Dermis microvascular lymphatic vessel endothelial cell (primary cell): Measurements from ENCODE around the gene UBE2L5. TPM values are rescaled to one million over a fixed set of nuclear protein-coding genes. Genes with fewer than 3 reads are reported as not detected.

ENCODE experiments used
- DNase-seq, 2 donors: peaks; one replicate each; pipeline versions ENCODE4 v3.0.0 to v3.0.0-alpha.2; 2010; ENCODE audit warnings: low read depth in 2 of 2
- total RNA-seq: library from RNA; depleted of rRNA; stranded (reverse); fragments of >200 nt; gene quantifications from 2 replicates; pipeline ENCODE4 v1.2.1, GENCODE V29; 2014

The UBE2L5 gene
- total RNA-seq, 1 donor from 2014 or later = not detected

DNA sequence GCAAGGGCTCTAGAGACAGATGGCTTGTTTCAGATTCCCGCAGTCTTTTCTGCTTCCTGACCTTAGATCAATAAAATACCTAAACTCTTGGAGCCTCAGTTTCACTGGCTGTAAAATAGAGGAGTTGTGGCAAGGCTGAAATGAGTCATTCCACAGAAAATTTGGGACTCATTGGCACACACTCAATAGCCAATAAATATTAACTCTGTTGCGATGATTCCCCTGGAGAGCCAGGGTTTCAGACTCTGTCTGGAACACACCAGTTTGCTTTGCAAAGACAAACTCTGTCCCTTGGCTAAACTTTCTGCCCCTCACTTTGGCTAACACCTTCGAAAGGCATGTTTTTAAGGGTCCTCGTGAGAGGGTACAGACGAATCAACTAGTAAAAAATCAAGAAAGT lies 18.1 kb upstream of the UBE2L5 start:
- DNase-seq = no peak

DNA sequence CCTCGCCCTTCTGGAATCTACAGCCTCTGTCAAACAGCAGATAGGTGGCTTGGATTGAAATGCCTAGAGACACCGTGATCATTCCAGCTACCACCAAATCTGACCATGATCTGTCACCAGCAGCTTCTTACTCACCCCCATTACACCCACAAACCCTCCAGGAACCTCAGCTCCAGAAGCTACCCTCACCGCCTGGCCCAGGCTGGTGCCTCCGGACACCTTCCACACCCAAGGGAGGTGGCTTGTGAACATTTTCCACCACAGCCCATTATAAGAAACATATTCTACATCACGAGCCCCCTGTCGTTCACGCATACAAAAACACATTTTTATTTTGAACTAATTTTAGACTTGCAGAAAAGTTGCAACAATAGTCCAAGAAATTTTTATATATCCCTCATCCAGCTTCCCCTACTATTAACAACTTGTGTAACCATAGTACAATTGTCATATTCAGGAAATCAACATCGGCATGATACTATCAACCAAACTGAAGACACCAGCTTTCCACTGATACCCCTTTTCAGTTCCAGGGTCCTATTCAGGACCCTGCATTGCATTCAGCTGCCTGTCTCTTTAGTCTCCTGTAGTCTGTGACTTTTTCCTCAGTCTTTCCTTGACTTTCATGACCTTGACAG lies 15.4 kb upstream of the UBE2L5 start:
- no peak for DNase-seq

DNA sequence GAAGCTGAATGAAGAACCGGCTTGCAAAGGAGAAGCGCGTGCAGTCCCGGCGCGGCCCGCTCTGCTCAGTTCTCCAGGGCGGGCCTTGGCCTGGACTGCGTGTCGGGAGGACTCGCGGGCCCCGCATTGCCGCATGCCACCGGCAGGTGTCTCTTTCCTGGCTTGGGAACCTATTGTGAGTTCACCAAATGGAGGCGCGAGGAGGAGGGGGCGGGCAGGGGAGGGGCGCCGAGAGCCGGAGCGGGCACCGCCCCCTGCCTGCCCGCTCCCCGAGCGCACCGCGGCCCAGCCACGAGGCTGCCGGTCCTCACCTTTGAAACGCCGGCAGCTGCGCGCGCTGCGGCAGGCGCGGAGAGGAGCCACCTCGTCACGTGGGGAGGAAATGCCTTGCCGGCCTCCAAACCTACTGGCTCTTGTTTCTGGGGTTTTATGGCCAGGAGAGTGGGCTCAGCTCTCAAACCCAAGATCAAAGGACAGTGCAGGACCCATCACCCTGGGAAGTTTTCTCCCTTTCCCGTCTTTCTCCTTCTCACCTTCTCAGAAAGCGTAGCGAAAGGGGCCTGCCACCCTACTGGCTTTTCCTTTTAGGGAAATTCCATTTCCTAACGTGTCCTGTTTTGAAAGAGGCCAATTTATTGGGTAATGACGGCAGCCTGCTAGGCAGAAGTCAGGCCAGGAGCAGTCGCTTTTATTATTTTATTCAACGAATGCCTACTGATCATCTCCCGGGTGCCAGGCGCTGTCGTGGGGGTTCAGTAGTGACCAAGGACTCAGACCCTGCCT lies 13.8 kb upstream of the UBE2L5 start:
- DNase-seq = peak; percentile 85 to 93

DNA sequence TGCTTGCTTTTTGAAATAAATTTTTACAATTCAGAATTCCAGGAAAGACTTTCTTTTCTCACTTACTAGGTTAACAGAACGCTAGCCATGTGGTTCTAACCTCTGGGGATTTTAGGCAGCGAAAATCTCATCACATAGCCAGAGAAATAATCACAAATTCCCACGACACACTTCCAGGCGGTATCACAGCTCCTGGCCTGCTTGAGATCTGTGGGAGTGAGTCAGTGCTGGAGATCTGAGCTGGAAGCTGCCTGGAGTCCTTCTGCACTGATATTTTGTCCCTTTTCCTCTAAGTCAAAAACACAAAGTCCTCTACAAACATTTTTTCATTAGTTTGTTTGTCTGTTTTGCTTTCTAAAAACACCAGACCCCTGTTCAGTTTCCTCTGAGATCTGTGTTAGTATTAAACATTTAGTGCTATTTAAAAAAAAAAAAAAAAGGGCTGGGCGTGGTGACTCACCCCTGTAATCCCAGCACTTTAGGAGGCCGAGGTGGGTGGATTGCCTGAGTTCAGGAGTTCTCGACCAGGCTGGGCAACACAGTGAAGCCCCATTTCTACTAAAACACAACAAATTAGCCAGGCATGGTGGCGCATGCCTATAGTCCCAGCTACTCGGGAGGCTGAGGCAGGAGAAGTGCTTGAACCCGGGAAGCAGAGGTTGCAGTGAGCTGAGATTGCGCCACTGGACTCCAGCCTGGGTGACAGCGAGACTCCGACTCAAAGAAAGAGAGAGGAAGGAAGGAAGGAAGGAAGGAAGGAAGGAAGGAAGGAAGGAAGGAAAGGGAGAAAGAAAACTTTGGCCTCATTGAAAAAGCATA lies 12.2 kb upstream of the UBE2L5 start:
- no peak for DNase-seq

DNA sequence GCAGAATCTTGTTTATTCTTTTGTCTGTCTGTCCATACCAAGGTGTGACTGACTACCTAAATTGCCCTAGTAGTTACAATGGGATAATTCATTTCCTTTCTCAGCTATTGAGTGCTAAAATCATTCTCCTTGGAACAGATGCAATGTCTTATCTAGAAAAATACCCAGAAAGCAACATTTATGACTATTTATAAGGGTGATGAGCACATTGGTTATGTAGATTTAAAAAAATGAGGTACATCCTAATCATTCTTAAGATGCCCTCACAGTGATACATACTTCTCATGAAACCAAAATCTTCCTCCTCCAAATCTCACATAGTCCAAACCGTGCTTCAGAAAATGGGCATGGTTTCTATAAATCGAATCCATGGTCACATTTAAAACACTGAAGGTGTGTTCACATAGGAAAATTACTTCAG lies 11.6 kb upstream of the UBE2L5 start:
- DNase-seq = no peak

DNA sequence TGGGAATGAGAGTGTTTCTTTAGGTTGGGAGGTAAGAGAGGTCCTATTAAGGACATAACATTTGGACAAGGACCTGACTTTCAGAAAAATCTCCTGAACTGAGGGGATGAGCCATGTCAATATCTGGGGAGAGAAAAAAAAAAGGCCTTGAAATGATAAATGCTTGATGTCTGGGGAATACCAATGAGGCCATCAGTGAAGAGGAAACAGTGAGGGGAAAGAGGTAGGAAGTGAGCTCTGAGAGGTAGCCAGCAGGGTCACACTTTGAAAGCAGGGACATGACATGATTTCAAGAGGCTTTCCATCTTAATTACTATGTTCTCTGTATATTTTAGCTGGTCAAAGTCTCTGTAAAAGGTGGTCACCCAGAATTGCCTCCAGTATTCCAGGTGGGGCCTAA lies 9.9 kb upstream of the UBE2L5 start:
- no peak for DNase-seq

DNA sequence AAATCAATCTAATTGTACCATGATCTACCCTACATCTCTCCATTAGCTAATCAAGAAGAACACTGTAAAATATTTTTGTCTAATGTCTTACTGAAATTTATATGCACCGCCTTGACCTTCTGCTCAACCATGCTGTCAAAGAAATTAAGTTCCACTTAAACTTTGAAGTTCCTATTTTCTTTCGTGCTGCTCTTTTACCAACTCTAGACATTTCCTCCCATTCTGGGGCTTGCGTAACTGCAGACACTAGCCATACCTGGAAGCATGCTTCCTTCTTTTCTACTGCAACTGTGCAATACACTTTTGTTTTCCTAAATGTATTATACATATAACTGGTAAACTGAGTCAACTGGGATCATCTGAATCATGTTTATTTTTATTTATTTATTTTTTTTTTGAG lies 8.5 kb upstream of the UBE2L5 start:
- DNase-seq = no peak

DNA sequence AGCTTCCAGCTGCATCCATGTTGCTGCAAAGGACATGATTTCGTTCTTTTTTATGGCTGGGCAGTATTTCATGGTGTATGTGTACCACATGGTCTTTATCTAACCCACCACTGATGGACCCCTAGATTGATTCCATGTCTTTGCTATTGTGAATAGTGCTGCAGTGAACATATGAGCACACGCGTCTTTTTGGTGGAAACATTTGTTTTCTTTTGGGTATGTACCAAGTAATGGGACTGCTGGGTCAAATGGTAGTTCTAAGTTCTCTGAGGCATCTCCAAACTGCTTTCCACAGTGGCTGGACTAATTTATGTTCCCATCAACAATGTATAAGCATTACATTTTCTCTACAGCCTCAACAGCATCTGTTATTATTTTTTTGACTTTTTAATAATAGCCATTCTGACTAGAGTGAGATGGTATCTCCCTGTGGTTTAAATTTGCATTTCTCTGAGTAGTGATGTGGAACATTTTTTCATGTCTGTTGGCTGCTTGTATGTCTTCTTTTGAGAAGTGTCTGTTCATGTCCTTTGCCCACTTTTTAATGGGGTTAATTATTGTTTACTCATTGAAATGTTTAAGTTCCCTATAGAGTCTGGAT lies 6.8 kb upstream of the UBE2L5 start:
- no peak for DNase-seq

DNA sequence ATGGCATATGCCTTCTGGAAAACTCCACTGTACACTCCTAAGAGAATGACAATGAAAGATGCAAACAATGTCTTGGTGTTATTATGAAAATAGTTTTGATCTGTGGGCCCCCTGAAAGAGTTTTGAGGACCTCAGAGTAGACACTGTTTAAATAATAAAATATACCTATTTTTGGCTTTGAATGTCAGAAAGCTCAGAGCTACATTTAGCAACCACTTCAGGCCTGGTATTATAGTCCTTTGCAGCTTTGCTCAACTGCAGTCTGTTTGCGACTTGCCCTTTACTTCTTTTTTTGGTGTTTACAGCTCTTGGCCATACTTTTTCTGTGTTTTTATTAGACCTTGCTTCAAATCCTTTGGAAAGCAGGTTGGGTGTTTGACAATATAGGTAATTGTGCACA lies 5.8 kb upstream of the UBE2L5 start:
- no peak for DNase-seq

DNA sequence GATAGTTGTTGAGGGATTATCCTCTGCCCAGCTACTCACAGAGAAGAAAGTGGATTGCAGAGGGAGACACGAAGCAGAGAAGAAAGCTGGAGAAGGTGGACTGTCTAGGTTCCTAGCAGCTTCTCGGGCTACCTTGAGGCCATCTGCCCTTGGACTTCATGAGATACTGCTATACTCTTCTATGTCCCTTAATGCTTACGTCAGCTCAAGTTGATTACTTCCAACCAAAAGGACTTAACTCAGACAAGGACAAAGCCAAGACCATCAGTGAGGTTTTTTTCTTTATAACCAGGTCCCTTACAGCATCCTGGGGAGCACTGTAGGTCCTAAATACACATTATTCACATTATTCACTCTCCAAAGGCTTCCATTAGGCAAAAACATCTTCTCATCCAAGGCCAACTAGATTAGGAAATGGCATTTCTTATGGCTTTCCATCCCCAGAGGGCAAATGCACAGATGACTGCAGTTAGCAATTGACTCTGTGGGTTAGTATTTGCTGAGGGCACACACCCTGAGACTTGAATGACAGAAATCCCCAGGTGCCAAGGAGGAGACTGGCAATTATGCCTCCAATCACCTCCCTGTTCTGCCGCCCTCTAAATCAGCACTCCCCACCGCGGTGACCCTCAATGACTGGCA lies 4.1 kb upstream of the UBE2L5 start:
- DNase-seq = no peak

DNA sequence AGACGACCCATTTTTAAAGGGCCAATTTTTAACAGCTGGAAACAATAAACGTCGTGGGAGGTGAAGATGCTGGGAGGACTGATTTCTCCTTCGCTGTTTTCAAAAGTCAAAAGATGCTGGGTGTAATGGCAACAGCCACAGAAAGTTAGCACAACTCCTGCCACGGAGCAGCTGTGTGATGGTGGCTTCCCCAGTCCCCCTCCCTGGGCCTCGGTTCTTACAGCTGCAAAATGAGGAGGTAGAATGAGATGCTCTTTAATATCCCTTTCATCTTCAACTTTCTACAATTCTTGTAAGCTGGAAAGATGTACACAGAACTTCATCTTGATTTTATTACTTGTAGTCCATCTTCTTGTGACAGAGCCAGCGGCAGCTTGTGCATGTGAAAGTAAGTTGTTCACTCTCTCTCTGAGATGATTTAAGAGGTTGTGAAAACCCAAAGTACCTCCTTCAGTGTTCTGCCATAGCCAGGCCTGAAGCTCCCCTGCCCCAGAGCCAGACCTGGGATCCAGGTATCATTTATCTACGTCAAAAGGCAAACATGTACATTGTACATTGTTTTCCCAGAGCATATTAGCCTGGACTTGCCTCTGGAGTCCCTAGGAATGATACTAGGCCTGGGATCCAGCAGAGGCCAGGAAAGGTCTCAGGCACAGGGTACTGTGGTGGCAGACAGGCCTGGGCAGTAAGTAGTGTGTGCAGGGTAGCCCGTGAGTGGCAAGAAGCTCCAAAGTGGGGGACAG lies 3.4 kb upstream of the UBE2L5 start:
- DNase-seq = no peak

DNA sequence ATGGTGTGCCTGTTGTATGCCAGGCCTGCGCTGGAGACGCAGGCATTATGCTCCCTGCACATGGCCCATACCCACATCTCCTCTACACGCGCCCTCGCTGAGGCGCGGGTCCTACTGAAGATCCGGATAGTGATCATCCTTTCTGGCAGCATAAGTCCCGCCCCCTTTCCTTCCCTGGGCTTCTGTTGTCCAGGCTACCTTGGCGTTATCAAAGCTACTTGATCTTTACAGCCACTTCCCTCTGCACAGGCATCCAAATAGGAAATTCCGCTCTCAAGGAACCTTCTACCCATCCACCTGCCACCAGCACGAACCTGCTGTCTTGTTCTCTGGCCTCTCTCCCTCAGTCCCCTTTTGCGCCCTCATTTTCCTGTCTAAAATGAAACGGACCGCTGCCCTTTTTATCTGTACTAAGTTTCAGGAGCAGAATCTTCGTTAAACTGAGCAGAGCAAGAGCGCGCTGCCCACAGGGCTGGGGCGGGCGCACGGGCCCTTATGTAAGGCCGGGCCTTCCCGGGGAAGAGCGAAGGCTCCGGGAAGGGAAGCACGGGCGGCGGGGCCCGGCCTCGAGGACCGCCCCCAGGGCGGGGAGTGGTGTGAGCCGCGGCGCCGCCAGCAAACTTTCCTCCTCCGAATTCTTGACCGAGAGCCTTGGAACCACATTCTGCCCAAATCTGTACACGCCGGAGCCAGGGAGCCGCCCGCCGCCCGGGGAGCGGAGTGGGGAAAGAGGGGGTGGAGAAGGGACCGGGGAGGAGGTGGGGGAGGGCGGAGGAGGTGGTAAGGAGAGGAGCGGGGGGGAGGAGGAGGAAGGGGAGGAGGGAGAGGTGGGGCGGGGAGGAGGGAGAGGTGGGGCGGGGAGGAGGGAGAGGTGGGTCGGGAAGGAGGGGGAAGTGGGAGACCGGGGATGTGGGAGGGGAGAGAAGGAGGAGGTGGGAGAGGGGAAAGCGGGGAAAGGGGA lies 920 bp upstream of the UBE2L5 start:
- peak in 1 of 2 donors; percentile 82 for DNase-seq

DNA sequence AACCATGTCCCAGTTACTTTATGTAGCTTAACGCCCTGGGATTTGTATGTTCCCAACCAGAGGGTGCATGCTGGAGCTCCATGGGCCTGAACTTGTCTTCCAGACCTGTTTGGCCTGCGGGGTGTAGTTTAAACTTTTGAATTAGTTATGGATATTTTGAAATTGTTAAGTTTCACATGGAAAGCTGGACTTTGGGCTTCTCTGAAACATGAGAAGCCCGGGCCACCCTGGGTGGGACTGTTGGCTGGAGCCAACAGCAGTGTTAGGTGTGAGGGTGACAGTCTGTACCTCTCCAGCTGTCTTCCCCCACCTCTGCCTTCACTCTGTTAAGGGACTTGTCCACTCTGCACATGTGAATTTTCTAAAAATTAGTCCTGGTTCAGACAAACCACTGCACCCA lies 1.6 kb downstream of the UBE2L5 start:
- no peak for DNase-seq

DNA sequence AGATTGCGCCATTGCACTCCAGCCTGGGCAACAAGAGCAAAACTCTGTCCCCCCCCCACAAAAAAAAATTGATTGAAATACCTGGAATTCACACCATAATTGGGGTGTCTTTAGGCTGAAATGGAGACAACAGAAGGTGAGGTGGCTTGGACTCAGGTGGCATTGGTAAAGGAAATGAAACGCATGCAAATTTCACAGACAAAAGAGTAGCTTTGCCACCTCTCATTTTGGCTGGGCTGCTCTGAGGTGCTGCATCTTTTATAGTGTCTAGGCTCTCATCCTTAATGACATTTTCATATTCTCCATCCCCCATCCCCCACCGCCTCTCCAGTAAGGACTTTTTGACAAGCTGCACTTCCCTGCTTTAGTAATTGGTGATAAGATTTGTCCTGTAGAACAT lies 6.9 kb downstream of the UBE2L5 start:
- DNase-seq = no peak

DNA sequence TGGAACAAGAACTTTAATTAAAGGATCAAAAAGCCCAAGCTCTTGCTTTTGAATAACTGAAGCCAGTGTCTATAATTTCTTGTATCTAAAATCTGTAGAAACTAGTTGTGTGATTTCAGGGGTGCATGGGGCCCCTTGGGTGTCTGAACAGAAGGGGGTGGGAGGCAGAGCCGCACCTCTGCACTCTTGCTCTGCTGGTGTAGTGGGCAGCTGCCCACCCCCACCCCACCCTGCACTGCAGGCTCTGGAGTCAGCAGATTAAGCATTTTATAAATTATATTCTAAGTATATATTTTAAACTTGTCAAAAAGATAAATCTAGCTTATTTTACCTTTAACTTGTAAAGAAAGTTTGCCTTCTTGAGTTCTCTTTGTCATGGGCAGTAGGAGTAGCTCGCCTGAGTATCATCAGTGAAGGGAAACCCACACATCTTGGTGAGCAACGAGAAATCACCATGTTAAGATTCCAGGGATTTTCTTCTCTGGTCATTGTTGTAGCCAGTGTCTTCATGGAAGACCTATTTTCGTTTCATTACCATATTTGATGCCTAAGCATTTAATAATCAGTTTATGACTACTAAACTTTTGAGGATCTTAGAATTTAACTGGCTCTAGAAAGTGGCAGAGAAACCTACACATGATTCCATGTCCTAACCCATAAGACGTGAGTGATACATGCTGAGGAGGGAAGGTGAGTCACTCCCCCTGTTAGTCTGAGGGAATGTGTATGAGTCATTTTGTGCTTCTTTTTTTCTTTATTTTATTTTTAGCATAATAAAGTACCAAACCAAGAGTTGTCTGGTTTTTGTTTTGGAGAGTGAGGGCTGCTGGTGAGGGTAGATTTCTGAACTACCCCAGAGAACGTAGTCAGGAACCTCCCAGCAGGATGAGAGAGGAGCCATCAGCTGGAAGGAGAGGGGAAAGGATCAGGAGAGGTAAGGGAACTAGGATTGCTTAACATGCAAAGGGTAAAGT lies 7.7 kb downstream of the UBE2L5 start:
- peak in 1 of 2 donors; percentile 82 for DNase-seq

DNA sequence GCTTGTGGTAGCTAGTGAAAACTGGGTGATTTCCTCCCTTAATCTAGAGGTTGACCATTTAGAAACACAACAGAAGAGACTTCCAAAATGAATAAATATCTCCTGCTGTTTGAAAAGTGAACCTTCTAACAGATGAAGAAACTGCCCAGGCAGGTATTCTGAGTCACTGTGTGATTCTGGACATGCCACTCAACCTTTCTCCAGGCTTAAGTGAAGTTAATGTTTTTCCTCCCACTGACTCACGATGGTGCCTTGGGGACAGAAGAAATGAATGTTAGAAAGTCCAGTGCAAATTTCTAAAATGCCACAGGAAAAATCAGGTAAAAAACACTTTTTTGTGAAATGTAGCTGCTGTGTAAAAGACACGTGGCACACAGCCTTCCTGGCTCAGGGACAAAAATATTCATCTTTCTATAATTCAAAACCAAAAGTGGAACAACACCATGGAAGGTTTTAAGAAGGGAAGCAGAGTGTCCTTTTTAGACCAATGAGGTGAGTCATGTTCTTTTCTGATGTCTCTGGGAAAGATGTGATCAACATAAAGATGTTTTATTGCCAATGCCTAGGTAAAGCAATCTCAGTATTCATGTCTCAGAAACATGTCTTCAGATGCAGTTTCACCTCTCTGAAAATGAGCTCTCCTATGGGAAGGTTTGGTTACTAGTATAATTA lies 9.1 kb downstream of the UBE2L5 start:
- no peak for DNase-seq

DNA sequence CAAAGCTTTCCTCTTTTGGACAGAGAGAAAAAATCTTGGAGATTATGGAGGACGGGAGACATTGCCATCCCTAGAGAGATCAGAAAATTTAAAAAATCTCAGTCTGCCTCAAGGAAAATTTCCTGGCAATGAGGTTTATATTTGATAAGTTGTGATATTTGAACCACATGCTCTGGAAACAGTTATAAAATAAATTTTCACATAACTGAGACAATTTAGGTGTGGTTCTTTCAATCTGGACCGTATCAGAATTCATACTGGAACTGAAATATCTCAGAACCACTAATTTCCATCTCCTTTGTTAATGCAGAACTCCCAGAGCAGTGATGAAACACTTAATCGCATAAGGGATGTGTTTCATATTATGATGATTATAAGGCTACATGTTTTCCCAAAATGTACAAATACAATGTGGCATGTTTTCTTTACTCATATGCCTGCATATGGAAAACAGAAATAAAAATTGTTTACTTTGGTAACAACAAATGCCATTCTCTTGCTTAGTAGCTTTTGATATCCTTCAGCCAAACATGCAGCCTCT lies 13.7 kb downstream of the UBE2L5 start:
- no peak for DNase-seq

DNA sequence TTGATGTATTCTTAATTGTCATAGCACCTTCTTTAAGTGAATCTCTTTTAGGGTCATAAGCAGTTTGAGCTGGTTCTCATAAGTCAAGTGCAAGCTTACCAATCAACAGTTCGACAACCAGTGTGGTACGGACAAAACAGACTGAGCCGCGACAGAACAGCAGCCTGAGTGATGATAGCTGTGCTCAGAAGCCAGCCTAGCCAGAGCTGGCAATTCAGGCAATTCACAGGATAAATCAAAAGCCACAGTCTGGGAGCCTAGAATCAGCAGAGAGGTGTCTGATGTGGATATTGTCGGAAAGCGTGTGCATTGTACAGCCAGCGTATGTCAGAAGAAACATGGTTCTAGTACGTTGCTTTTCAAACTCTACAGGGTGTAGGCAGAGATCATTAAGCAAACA lies 14.9 kb downstream of the UBE2L5 start:
- no peak for DNase-seq
